M059J (cell line): ENCODE results near the gene MAK. TPM values are rescaled to one million over a fixed set of nuclear protein-coding genes. Genes with fewer than 3 reads are reported as not detected.
A peak's percentile ranks its signal among the peaks of the same experiment; 100 is the strongest.
"Not testable (repeated sequence)": the region's sequence is repeated elsewhere in the genome, so short reads cannot be mapped to it uniquely, and the experiment has no call there.

Experiments used
- DNase-seq: peaks from one replicate; pipeline ENCODE4 v3.0.0-alpha.2; 2012; ENCODE audit warnings: low read depth
- total RNA-seq: library from RNA; depleted of rRNA; stranded (reverse); fragments of >200 nt; shearing (Covaris generic); gene quantifications from 2 replicates; pipeline ENCODE4 v1.2.3, GENCODE V29; 2014; rRNA removed

Gene MAK
- total RNA-seq, 1 experiment from 2014 or later, result 0.20 TPM

- no peak for DNase-seq
Measured at GRCh38 chr6:10730254-10730653, 108.1 kb downstream of the MAK start.

- no peak for DNase-seq
Measured at GRCh38 chr6:10725716-10726115, 112.6 kb downstream of the MAK start.

GRCh38 chr6:10725044-10725443 is 113.3 kb downstream of the MAK start:
- no peak for DNase-seq

- no peak for DNase-seq
Measured at GRCh38 chr6:10723567-10723881, 114.8 kb downstream of the MAK start.

- DNase-seq, result peak; percentile 99
Measured at GRCh38 chr6:10722820-10723566, 115.3 kb downstream of the MAK start, which contains the start of gene TMEM14C. TSS of gene TMEM14C (plus strand) at chr6:10723070. CDS start at chr6:10724614, 1,544 bp downstream.

GRCh38 chr6:10722570-10722819 is 115.8 kb downstream of the MAK start:
- DNase-seq, result no peak

- no peak for DNase-seq
Measured at GRCh38 chr6:10721850-10722569, 116.3 kb downstream of the MAK start.

- not testable (repeated sequence) for DNase-seq
Measured at GRCh38 chr6:10720960-10721849, 117.1 kb downstream of the MAK start.

GRCh38 chr6:10720265-10720959 is 117.9 kb downstream of the MAK start:
- no peak for DNase-seq

- DNase-seq, result no peak
Measured at GRCh38 chr6:10719964-10720264, 118.4 kb downstream of the MAK start.

GRCh38 chr6:10719296-10719963 is 118.9 kb downstream of the MAK start:
- DNase-seq, result no peak

GRCh38 chr6:10713962-10714361 is 124.4 kb downstream of the MAK start:
- no peak for DNase-seq

Other genes with a start within 250 kb of the MAK start
- 0.32 and 0.44 TPM in 2 replicates for gene C6orf52, start 143.9 kb downstream of the MAK start, total RNA-seq
- gene PAK1IP1, start 143.6 kb downstream of the MAK start, total RNA-seq, result 32.1 and 34.6 TPM in 2 replicates
- 158 and 204 TPM in 2 replicates for gene TMEM14C, start 115.5 kb downstream of the MAK start, total RNA-seq
- 176 and 207 TPM in 2 replicates for gene TMEM14B, start 90.7 kb downstream of the MAK start, total RNA-seq
- not detected in 2 replicates for gene GCM2, start 43.5 kb upstream of the MAK start, total RNA-seq
- gene SYCP2L, start 48.5 kb upstream of the MAK start, total RNA-seq, result not detected in 2 replicates
- gene ELOVL2, start 205.8 kb upstream of the MAK start, total RNA-seq, result 6.2 and 7.1 TPM in 2 replicates